Inflammatory macrophage (primary cell): Measurements from ENCODE around the gene LILRB4.
"Not testable (repeated sequence)": the region's sequence is repeated elsewhere in the genome, so short reads cannot be mapped to it uniquely, and the experiment has no call there.

ENCODE experiments used
- DNase-seq, 2 donors: peaks; one replicate each; pipeline ENCODE4 v3.0.0-alpha.2; 2020 to 2022

LILRB4 gene

DNA sequence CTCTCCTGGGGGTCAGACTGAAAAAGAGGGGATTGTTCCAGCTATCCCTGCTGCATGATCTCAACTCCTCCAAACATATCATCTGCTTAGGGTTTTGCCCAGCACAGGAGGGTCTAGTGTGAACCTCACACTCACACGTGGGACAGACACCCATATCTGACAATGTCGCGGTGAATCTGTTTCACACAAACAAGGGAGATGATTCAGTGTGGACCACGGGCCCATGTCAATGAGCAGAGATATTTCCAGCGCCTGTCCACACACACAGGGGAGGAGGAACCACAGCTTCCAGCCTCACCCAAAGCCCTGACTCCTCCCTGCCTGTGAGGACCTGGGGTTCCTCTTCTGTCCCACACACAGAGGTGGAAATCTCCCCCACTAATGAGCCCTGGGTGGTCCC is 31.9 kb downstream of the LILRB4 start:
- DNase-seq = peak; percentile 23 to 43

- no peak for DNase-seq
Measured at GRCh38 chr19:54696117-54696548, 33.3 kb downstream of the LILRB4 start.

DNA sequence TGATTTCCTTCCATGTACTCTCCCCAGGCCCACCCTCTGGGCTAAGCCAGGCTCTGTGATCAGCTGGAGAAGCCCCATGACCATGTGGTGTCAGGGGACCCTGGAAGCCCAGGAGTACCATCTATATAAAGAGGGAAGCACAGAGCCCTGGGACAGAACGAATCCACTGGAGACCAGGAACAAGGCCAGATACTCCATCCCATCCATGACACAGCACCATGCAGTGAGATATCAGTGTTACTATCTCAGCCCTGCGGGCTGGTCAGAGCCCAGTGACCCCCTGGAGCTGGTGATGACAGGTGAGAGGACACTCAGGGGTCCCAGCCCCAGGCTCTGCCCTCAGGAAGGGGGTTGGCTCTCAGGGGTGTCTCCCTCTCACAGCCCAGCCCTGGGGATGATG is 34.0 kb downstream of the LILRB4 start:
- DNase-seq = no peak

DNA sequence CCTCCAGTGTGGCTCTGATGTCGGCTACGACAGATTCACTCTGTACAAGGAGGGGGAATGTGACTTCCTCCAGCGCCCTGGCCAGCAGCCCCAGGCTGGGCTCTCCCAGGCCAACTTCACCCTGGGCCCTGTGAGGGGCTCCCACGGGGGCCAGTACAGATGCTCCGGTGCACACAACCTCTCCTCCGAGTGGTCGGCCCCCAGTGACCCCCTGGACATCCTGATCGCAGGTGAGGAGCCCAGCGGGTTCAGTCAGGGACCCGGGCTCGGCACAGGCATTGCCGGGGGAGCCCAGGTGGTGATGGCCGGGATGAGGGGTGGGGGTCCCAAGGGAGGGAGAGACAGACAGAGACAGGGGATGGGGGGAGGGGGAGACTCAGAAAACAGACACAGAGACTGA is 34.9 kb downstream of the LILRB4 start:
- not testable (repeated sequence) for DNase-seq

DNA sequence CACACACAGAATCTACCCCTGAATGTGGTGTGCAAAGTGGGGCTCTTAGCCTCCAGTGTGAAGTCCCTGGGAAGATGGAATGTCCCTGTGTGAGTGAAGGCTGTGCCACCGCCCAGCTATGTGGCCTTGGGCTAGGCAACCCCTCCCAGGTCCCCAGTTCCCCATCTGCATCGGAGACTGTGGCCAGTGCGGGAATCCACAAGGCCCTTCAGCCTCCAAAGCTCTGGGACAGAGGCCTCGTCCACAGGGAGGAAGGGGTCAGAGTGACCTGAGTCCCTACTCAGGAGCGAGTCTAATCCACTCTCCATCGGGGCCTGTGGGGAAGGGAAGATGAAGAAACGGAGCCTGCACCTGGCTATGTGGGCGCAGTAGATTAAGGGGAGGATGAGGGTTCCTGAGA is 42.1 kb downstream of the LILRB4 start:
- no peak for DNase-seq

DNA sequence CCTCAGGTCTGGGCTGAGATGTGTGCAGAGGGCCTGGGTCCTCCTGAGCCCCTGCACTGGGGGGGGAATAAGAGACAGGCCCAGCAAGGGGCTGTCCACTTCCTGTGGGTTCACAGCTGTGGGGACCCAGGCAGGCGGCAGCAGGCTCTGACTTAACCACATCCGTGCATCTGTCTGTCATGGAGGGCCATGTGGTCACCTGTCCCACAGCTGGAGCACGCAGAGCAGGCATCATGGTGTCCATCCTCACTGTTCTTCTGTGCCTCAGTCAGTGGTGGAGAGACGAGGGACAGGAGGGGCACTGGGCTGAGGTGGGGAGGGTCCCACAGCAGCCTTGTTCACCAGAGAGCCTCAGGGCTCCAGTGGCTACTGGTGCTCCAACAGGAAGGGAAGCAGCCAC is 45.2 kb downstream of the LILRB4 start:
- no peak for DNase-seq

GRCh38 chr19:54708781-54709180 is 46.0 kb downstream of the LILRB4 start:
- DNase-seq = no peak

- peak in 1 of 2 donors; percentile 2 for DNase-seq
Measured at GRCh38 chr19:54709212-54709948, 46.6 kb downstream of the LILRB4 start.

- not testable (repeated sequence) for DNase-seq
Measured at GRCh38 chr19:54709956-54710355, 47.2 kb downstream of the LILRB4 start.
